ENCODE measurements around the gene RARA.
A peak's percentile ranks its signal among the peaks of the same experiment; 100 is the strongest.

The RARA gene

GRCh38 chr17:40402668-40403067 is 93.7 kb downstream of the RARA start:
- TF ChIP-seq EZH2 (IDR thresholded peaks at IDR 0.05) (no peak), FOXP2 (optimal IDR thresholded peaks at IDR 0.05; ENCODE audit: control extremely low read depth, extremely low read length, insufficient read depth) (no peak), POLR2AphosphoS5 (IDR thresholded peaks at IDR 0.05; ENCODE audit: borderline replicate concordance, low read depth, low read length) (no peak)
- DNase-seq (ENCODE audit: low read depth, low spot score) = no peak
- H3K36me3 ChIP-seq (ENCODE audit: insufficient read depth, low read length) = peaks cover 97% of the 10 kb centered on the region
- no peaks in the 10 kb centered on the region for H3K9me3 ChIP-seq (ENCODE audit: low read depth, low read length)
- no peak overlapping the region for H3K4me3 ChIP-seq
- peak overlapping the region; percentile 12; the same call in 1 of the 2 replicates for H3K27ac ChIP-seq
- no peak overlapping the region for H3K9ac ChIP-seq (ENCODE audit: insufficient read length)

GRCh38 chr17:40404003-40404402 is 95.0 kb downstream of the RARA start:
- H3K36me3 ChIP-seq (ENCODE audit: insufficient read depth, low read length) = peaks cover 95% of the 10 kb centered on the region

More at GRCh38 chr17:40404003-40404402, 95.0 kb downstream of the RARA start:
- no peak for DNase-seq (ENCODE audit: low read depth, low spot score)
- Histone ChIP-seq H3K9me3 (ENCODE audit: low read depth, low read length) (no peaks in the 10 kb centered on the region), H3K9ac (ENCODE audit: insufficient read length) (peak overlapping the region; percentile 14), H3K4me3 (no peak overlapping the region), H3K27ac (peak overlapping the region; percentile 59)
- TF ChIP-seq EZH2 (IDR thresholded peaks at IDR 0.05) = no peak
- TF ChIP-seq FOXP2 (optimal IDR thresholded peaks at IDR 0.05; ENCODE audit: control extremely low read depth, extremely low read length, insufficient read depth) = no peak
- no peak for TF ChIP-seq POLR2AphosphoS5 (IDR thresholded peaks at IDR 0.05; ENCODE audit: borderline replicate concordance, low read depth, low read length)
